GM21381 (cell line): ENCODE measurements around the gene CCDC187.

Experiments used
- ATAC-seq: cut with Tn5 transposase; IDR thresholded peaks from one replicate; pipeline ENCODE4 v1.9.1; 2021; ENCODE audit warnings: mild to moderate bottlenecking, moderate library complexity; ENCODE audit not compliant: unreplicated experiment

CCDC187 gene

DNA sequence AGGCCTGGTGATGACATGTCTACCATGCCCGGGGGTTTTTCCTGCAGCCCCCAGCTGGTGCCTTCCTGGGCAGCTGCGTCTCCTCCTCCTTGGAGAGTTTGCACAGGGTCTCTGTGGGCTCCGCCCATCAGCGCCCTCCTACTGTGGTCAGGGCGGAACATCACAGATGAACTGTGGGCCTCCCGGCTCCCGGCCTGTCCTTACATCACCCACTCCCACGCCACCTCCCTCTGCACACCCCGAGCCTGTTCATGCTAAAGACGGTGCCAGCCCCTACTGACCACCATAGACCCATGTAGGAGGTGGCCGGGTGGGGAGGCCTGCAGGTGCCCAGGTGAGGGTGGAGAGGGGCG is 36.0 kb upstream of the CCDC187 start:
- no peak for ATAC-seq

DNA sequence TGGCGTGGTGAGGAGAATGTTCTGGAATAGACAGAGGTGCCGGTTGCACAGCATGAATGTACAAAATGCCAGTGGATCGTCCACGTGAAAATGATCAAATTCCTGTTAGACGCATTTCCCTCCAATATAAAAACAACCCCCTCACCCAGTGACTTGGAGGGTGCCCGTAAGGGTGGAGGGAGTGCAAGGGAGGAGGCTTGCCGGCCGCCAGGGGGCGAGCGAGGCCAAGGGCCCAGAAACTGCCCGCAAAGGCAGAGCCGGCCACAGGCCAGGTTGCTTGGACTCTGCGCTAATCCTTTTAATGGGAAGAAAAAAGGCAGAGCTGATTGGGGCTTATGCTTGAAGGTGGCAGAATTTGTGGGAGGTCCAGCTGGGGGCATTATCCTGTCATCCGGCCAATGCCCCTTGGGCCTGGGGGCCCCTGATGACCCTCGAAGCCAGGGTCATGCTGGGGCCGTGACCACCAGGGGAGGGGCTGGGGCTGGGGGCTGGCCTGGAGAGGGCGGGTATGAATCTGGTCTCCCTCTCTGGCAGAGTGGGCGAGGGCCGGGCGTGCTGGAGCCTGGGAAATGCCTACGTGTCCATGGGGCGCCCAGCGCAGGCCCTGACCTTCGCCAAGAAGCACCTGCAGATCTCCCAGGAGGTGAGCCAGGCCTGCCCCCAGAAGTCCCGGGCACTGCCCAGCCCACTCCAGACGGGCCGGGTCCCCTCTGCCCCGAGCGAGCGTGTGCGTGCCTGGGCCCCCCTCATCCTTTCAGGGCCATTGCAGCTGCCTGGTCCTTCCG is 35.5 kb upstream of the CCDC187 start:
- ATAC-seq: no peak

DNA sequence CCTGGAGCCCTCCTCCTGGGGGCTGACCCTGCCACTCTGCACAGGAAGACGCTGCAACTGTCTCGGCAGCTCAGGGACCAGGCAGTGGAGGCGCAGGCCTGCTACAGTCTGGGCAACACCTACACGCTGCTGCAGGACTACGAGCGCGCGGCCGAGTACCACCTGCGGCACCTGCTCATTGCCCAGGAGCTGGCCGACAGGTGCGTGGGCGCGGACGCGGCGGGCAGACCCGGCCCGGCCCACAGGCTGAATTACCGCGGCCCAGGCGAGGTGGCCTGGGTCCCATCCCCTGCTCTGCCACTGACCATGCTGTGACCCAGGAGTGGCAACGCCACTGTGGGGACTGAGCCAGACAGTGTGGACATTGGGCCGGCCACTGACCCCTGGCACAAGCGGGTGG is 34.6 kb upstream of the CCDC187 start:
- no peak for ATAC-seq

DNA sequence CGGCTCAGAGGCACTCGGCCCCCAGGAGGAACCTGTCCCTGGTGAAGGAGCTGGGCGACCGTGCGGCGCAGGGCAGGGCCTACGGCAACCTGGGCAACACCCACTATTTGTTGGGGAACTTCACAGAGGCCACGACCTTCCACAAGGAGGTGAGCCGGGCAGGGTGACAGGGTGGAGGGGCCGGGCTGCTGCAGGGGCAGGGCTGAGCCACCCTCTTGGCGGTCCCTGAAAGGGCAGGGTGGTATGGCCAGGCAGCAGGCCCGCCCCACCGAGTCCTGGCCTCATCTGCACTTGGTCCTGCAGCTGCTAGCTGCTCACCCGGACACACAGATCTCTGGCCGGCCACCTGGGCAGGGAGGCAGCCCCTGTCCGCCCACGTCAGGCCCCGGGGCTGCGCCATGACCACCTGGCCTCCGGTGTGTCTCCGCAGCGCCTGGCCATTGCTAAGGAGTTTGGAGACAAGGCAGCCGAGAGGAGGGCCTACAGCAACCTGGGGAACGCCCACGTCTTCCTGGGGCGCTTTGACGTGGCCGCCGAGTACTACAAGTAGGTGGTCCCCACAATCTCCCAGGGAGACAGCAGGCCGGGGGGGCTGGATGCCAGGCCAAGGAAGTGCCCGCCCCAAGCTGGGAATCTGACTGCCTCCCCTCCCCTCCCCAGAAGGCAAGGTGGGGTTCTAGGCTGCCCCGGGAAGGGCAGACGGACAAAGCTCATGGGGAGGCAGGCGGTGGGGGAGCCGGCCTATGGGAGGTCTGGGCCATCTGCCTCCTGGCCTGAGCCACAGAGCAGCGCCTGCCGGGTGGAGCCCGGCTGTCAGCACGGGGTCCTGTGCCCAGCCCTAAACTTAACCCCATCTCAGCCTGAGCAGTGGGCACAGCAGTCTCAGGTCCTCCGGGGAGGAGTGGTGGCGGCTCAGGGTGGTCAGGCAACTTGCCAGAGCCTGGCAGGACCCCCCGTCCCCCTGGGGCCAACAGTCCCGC is 33.8 kb upstream of the CCDC187 start:
- no peak for ATAC-seq

DNA sequence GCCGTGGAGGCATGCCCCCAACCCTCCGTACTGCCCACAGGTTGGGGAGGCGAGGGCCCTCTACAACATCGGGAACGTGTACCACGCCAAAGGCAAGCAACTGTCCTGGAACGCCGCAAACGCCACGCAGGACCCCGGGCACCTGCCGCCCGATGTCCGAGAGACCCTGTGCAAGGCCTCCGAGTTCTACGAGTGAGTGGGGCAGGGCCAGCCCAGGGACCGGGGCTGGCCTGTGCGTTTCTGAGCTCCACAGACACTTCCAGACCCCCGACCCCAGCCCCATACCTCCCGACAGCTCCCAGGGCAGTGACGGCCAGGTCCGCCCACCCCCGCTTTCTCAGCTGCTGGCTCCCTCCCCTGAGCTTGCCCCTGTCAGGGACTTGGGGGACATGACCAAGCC is 33.0 kb upstream of the CCDC187 start:
- no peak for ATAC-seq

DNA sequence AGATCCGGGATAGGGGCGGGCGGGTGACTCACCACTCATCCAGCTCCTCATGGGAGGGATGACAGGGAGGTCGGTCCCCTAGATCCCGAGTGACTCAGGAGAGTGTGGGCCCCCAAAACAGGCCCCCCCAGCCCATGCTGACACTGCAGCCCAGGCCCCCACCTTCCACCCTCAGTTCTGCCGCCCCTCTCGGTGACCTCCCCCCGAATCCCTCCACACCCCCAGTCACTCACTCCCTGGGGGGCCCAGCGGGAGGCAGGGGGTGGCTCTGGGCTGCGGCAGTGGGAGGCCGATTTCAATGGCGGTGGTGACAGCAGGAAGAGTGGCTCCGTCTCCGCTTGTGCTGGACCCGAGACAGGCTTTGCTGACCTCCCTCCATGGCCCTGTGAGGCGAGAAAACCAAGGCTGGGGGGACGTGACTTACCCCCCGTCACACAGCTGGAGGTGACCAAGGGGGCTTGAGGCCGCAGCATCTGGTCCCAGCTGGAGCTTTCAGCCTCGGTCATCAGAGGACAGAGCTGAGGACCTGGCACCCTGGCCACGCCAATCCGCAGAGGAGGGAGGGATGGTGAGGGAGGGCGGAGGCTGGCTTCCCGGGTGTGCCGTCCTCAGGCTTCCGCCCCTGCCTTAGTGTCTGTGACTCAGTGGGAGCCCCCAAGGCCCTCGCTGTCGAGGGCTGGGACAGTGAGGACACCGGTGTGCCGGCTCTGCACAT is 32.4 kb upstream of the CCDC187 start:
- ATAC-seq: no peak

DNA sequence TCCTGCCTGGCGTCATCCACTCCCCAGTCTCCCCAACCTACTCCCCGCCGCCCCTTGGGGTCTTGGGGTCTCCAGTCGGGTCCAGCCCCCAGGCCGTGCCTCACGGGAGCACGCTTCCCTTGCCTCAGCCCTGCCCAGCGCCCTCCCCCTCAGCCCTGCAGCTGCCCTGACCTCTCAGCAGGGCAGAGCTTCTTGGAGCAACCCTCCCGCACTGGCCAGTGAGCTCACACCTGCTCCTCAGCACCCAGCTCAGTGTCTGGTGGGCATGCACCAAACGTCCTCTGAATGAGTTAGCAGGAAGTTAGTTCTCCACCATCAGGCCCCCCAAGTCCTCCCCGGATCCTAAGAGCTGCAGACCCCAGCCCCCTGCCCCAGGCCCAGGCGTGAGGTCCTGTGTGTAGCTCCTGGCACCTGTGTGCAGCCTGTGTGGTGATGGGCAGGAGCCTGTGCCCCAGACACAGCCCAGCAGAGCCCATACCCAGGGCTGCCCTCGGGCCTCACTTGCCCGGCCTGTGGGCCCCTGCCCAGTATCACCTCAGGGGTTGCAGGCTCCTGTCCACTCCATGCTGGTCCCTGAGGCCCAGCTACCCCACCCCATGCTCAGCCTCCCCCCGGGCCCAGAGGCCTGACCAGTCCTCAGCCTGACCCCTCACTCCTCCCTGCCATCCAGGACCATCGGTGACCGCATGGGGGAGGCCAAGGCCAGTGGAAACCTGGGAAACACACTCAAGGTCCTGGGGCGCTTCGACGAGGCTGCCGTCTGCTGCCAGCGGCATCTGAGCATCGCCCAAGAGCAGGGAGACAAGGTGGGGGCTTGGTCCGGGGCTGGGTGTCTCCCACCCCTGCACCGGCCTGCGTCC is 31.6 kb upstream of the CCDC187 start:
- ATAC-seq: no peak

DNA sequence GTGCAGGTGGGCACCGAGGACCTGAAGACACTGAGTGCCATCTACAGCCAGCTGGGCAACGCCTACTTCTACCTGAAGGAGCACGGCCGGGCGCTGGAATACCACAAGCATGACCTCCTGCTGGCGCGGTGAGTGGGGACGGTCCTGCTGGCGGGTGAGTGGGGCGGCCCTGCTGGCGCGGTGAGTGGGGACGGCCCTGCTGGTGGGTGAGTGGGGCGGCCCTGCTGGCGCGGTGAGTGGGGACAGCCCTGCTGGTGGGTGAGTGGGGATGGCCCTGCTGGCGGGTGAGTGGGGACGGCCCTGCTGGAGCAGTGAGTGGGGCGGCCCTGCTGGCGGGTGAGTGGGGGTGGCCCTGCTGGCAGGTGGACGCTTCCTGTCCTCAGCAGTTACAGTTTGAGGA is 30.6 kb upstream of the CCDC187 start:
- ATAC-seq: no peak

DNA sequence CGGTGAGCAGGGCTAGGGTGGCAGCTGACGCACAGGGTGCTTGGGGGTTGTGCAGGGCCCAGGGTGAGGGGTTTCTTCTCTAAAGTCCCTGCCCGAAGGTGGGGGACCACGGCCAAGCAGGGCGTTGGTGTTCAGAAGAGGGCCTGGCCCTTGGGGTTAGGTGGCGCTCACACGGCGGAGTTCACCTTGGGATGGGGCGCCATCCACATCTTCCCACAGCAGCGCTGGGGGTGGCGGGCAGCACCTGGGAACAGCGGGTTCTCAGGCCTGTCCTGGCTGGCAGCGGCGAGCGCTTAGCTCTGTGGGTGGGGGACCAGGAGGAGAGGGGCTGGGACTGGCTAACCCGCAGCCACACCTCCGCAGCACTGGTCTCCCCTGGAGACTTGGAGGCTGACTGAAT is 29.6 kb upstream of the CCDC187 start:
- no peak for ATAC-seq

DNA sequence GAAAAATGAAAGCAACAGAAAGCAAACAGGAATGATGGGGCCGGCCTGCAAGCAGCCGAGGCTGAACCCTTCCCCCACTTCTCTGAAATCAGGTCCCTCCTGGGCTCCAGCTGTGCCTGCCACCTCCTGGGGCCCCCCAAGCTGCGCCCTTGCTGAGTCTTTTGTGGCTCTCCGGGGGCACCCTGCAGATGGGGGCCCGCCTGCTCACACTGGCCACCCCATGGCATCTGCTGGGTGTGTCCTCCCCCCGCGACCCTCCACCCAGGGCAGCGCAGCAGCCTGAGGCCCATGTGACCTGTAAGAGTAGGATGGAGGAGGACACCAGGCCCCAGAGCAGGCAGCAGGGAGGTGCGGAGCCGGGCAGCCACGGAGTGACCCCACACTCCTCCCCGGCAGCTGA is 29.2 kb upstream of the CCDC187 start:
- ATAC-seq: no peak

DNA sequence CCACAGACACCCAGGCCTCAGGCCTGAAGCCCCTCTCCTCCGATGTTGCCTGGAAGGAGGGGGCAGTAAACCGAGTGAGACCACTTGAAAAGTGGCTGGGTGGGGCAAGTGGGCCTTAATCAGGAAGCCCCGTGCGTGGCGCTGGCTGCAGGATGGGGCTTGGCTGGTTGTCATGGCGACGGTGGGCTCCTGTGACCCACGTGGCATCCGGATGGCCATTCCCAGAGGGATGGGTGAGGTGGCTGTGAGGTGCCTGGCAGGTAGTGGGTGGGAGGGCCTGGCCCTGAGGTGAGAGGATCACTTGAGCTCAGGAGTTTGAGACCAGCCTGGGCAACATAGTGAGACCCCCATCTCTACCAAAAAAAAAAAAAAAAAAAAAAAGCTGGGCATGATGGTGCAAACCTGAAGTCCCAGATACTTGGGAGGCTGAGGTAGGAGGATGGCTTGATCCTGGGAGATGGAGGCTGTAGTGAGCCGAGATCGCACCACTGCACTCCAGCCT is 28.6 kb upstream of the CCDC187 start:
- ATAC-seq: no peak

DNA sequence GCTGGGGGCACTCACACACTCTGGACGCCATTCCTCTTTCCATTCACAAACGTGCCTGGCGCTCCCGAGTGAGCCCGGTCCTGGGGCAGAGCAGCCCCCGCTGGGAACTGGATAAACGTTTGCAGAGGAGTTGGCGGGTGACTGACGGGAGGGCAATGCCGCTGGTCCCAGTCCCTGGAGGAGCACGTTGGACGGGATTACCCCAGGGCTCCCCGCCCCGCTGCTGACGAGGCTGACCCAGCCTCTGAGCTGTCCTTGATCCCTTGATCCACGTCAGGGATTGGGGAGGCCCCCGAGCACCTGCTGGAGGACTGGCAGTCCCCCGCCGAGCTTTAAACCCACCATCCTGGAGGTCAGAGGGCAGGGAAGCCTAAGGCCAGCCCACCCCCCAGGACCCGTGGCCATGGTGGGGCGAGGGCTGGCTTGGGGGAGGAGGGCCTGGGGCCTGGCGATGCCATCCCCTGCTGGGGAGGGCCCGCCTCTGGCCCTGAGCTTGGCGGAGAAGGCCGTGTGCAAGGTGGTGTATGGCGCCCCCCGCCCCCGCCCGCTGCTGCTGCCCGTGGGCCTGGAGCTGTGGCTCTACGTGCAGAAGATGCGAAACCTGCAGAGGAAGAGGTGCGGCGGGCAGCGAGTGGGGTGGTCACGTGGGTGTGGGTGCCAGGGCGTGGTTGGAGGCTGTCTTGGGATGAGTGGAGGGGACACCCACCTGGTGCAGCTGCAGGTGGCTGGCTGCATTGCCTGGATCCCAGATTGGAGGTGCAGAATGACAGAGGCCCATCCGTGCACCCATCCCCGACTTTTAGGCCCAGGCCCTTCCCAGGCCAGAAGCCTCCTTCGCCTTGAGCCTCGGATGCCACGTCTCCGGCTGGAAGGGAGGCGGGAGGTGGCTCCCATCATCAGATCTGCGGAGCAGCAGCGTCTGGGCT is 27.9 kb upstream of the CCDC187 start:
- ATAC-seq: no peak

DNA sequence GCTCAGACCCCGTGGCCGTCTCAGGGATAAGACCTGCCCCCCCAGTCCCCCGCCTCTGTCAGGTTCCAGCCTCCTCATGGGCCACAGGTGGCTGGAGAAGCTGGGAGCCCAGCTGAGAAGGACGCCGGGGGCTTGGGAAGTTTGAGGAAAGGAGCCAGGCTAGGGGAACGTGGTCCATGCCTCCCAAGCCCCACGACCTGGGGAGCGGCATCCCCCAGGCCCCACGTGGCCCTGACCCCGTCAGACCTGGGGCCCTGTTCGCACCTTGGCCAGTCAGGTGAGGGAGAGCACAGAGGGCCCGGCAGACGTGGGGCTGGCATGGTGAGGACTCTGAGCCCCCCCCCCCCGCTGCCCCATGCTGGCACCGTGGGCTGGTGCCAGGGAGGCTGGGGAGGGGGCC is 27.1 kb upstream of the CCDC187 start:
- ATAC-seq: no peak

DNA sequence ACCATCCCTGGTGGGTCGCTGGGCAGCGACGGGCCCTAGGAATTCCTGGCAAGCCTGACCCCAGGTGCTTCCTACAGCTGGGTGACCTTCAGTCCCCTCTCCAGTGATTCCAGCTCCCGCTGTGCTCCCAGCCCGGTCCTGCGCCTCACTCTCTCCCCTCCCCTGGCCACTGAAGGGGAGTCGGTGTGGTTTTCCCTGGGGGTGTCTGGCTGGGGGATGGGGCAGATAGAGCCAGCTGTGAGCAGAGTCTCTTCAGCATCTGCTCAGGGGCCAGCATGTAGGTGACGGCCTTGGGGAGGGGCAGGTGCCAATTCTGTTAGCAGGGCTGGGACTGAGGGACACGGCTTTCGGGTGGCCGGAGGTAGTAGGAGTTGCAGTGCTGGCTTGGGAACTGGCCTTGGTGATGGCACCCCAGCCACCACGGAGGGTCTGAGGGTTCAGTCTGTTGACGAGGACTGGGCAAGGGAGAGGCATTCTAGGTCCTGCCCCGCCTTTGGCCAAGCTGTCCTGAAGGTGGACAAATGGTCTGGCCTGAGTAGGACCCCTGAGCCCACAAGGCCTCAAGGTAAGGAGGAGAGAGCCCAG is 26.6 kb upstream of the CCDC187 start:
- no peak for ATAC-seq

DNA sequence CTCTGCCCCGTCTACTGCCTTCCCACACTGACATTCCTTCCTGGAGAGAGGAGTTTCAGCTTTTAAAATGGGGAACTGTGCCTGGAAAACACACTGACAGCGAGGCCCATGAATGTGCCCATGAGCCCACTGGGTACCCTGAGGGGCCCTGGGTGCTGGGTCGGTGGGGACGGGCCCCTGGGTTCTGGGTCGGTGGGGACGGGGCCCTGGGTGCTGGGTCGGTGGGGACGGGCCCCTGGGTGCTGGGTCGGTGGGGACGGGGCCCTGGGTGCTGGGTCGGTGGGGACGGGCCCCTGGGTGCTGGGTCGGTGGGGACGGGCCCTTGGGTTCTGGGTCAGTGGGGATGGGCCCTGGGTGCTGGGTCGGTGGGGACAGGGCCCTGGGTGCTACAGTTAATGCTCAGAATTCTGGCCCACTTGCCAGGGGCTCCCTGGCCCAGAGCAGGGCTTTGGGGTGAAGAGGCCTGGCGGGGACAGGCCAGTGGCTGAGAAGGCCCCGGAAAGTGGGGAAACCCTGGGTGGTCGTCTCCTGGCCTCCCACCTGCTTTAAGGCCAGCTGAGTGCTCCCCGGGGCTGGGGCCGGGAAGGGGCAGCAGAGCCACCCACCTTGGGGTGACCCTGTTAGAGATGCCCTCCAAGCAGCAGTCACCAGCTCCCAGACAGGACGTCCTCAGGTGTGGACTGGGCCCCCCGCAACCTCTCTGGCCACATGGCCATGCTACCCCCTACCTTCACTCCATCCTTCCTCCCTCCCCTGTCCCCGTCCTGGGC is 25.9 kb upstream of the CCDC187 start:
- no peak for ATAC-seq

DNA sequence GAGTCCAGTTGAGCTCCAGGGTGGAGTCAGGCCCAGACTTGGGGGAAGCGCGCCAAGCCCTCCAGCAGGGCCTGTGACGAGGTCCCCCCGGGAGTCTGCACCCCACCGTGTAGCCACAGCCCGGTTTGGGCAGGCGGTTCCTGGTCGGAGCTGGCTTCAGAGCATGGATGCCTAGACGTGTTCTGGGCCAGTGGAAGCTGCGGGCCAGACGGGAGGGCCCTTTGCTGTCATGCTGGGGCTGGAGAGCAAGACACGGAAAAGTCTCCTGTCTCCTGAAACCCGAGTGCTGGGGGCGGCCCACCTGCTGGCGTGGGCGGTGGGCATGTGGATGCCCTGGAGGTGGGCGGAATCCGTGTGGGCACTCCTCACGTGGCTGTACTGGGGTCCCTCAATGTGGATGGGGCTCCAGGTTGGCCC is 25.3 kb upstream of the CCDC187 start:
- no peak for ATAC-seq

DNA sequence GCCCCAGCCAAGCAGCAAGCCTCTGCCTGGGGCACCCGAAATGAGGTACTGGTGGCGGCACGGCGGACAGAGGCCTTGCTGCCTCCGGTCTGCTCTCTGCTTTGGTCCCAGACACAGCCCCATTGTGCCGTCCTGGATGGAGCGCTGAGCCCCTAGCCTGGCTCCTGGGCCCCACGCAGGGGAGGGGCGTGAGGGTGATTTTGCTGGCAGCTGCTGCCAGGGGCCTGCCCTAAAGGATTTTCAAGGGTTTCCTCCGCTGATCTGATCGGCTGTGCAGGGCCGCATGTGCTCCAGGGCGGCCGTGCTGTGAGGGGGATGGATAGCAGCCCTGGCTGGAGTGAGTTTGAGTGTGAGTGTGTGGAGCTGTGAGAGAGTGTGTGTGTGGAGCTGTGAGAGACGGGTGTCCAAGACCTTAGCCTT is 24.7 kb upstream of the CCDC187 start:
- no peak for ATAC-seq

DNA sequence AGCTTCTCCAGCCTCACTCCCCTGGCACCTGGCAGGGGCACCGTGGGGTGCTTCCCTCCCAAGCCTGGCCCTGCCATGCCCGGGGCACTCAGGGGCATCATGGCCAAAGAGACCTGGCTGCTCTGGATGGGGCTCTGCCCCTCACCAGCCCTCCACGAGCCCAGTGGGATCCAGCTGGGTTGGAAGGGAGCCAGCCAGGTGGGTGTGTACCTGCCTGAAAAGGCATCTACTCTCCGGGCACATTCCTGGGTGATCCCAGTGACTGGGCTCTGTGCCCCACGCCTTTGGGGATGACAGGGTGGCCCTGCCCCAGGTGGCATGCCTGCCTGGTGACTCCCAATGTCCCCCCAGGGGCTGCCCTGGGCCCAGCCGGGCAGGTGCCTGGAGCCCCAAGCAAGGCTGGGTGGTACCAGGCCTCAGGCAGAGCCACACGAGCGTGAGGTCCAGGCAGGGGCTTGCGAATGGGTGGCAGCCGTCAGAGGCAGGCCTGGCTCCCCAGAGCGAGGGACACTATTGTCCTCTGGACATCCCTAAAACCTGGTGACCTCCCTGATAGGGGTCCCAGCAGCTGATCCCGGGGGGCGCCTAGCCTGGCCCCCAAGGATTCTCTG is 24.2 kb upstream of the CCDC187 start:
- no peak for ATAC-seq
